AML-193 (cell line): ENCODE results near the gene DLX6.

Experiments used
- DNase-seq, 2 experiments: peaks; one replicate each; lab custom pipeline; 2025; lab: John Stamatoyannopoulos, UW

DLX6 gene

DNA sequence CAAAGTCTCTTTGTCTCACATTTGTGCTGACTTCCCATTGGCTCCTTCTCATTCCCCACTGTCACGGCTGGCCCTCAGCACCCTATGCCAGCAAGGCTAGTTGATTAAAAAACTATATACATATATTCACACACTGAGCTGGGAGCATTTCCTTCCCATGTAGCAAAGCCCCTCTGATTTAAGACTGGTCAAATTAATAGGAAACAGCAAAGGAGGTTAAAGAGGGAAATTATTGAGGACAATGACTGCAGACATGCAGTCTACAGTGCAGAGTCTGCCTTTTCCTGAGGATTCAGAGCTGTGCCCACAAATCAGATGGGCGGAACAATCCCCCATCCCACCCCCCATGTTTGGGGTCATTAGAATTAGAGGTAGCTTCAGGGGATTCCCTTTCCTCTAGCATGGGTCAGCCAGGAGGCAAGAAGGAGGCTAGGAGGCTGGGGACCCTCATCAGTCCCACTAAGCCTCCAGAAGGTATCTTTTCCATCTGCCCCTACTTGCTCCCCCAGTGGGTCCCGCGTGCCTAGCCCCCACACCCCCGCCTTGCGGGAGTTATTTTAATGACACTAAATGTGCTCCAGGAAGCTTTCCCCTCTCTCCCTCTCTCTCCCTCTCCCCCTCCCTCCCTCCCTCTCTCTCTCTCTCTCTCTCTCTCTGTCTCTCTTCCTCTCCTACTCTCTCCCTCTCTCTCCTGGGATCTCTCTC is 9.8 kb upstream of the DLX6 start:
- DNase-seq: no peak

DNA sequence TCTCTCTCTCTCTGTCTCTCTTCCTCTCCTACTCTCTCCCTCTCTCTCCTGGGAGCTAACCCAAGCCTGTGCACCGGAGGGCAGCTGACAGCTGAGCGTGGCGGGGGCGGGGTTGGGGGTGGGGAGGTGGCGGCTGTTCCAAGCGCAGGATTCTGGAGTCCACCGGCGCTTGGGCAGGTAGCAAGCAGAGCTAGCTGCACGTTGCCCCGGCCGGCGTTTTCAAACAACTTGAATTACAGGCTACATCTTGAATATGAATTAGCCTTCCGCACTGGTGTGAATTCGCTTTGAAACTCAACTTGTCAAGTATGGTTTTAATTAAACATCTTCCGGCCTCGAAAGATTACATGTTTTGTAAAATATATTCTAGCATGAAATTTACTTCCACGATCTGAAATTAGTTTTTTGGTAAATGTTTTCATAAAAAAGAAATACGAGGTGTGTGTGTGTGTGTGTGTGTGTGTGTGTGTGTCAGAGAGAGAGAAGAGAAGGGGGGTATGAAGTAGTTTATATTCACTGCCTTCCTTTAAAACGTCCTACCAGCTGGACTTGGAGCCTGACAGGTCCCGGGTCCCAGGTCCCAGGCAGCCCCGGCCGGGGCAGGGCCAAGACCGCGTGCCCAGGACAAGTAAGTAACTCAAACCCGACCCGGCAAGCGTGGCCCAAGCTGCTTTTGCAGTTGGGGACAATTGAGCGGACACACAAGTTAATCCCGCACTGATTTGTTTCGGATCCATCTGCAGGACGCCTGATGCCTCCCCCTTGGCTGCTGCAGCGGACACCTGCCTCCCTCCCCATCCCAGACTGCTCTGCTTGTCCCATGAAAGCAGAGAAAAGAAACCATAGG is 9.0 kb upstream of the DLX6 start:
- no peak for DNase-seq

DNA sequence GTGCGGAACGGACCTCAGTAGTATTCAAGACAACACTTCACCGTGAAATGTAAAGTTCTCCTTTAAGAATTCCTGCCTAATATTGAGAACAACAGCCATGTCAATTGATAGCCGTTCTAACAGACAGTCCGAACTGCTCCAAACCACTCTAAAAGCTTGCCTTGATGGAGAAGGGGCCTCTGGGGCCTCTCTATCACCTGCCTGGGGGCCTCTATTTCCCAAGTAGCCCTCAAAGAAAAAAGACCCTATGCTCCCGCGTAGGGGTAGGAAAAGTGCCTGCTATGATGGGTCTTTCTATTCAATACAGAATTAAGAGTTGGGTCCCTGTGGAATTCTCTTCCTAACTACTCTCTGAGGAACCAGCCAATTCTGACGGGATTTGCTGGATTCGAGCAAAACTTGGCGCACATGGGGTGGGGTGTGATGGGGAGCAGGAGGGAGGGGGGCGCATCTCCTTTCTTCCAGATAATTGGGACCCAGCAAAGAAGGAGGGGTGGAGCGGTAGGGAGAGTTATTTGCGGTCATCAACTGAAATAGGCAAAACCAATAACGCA is 8.3 kb upstream of the DLX6 start:
- DNase-seq: no peak

DNA sequence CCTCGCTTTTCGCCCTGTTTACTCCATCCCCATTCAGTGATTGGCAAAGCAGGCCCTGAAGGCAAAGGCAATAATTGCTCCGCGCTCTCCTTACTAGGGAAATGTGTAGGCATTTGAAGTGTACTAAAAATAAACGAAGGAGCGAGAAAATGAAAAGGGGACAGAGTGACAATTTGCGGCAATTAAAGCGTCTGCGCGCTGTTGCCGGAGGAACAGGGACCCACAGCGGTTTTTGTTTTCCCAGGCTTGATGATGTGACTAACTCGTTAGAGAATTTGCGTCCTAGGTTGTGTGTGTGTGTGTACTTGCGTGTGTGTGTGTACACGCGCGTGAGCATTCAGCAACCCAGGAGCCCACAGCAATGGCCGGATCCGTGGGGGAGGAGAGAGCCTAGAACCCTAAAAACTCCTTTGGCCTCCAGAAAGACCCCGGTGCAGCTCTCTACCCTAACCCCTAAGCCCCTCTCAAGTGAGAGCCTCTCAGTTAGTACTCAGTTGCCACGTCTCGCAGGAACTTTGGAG is 7.8 kb upstream of the DLX6 start:
- no peak for DNase-seq

DNA sequence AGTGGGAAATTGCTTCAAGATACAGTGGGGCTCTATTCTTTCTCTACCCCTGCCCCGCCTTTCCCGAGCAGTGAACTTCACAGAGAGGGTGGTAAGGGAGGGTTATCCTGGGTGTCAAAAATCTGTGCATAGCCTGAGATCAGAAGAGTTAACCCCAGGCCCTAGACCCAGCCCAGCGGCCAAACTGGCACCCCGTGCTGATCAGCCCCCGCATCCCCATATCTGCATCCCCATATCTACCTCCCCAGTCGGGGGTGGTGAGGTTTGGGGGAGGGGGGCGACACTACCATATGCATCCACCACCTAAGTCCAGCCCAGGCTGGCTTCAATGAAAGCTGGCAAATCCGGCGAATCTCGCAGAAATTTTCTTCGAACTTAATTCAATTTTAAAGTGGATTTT is 7.0 kb upstream of the DLX6 start:
- no peak for DNase-seq

DNA sequence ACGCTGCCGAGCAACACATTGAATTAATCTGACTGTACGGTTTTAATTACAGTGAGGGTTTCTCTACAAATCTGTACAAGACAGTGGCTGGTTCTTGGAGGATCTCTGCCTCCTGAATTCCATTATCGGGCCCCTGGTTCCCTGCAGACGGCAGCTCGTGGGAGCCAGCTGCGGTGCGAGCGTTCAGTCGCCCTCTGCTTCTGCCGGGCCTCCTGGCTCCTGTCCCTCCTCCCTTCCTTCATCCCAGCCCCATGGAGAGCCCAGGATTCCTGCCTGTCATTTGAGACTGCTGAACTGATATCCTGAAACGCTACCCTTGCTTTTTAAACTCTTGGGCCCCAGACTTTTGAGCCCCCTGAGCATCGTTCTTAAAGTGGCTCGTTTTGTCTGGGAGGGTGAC is 6.6 kb upstream of the DLX6 start:
- no peak for DNase-seq

DNA sequence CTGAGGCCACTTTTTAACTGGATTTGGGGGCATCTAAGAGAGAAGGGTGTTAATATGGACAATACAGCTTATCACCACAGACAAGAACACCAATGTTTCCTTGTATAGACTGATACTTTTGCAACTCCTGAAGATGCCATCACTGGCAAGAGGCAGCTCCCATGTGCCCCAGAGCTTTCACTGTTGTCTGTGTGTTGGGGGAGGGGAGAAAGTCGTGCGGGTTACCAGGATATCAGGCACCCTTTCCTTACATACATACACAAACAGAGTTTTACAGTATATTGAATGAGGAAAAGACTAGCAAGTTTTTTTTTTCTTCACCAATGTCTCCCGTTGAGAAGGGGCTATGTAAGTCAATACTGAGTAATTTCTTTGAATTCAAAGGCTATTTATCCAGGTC is 4.1 kb upstream of the DLX6 start:
- DNase-seq: no peak

DNA sequence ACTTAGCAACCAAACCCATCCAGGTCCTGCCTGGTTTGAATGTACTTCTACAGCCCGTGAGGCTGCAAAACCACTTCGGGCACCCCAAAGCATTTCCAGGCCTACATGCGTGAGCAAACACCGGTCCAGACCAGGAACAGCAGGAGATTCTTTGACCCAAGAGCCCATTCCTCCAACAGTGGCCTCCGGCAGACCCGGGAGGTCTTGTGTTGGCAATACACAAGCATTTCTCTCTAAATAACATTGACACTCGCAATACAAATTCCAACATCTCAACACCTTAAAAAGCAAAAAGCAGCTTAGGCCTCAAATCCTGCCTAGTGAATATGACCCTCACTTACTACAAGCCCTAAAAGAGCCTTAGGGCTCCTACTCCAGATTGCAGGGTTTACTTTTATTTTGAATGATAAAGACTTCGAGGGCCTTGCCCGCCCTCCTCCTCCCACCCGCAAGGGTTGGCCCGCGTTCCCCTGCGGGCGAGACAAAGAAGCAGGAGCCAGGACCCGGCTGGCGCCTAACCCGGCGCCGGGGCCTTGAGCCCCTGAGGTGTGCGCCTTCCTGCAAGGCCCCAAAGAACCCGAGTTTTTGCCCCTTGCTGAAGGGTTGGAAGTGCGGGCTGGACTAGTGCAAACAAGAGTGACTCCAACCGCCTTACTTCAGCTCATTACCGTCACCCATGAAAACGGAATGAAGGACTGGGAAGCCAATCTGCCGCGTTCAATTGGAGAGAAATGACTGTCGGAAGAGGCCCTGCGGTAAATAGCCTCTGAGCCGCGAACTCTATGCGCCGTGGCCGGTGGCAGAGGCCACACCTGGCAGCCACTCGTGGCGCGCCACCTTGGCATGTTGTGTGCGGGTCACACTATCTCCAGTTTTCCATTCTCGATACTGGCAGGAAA is 3.4 kb upstream of the DLX6 start:
- no peak for DNase-seq

DNA sequence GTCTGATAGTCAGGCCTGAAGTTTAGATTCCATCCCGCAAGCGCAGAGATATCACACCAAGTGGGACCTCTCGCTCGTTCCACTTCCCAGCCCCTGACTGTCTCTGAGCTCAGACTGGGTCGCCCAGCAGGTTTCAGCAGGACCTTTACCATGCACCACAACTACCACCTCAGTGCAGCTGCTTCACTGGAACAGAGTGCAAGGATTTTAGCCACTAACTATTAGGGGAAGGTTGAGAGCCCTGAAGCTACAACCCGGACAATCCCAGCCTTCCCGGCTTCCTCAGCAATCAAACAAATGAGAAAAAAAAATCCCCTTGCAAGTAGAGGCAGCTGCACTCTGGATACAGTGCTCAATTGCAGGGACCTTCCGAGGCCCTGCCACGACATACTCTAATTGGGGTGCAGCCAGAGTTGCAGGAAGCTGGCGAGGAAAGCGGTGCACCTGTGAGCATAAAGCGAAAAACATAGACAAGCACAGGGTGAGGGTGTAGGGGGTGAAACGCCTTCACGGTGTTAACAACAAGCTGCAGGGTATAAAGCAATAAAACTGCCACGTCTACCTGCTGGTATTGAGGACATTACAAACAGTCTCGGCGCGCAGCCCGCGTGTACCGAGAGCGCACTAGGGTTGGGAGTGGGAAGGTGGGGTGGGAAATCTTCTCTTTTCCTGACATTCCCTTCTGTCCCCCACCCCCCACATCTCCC is 2.6 kb upstream of the DLX6 start:
- no peak for DNase-seq

DNA sequence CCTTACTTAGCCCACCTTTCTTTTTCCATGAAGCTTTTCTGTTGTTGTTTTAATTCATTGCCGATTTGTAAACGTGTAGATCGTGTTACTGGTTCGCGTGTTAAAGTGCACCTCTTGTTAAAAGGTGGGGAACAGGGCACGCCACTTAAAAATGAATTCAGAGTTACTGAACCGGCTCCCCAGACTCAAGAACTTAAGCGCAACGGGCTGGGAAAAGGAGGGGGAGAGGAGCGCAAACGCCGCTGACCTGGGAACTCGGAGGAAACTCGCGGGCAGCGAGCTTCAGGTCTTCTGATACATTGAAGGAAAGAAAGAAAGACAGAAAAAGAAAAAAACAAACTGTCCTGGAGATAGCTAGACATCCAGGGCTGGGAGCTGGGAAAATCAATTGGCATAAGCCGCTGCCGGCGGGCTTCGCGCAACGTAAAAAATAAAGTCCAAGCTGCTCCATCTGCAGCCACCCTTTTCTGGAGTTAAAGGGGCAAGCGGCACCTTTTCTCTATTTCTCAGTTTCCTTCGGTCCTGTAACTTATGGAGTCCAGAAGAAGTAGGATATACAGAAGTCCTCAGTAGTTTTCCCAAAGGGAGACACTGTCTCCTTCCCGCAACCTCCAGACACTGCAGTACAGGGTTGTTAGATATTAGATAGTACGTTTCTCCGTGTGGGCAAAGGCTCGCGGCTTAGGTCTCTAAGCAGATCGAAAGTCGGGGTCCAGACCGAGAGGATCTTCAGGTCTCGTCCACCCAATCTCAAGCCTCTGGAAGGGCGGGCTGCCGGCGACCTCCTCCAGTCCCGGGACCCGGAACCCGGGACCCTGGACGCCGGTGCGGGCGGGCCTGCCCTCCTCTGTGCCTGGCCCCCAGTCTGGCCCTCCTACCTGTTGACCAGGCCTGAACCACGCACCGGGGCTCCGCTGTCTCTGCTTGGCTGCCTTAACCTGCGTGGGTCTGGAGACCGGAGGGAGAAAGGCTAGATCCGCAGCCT is 1.8 kb upstream of the DLX6 start:
- no peak for DNase-seq

DNA sequence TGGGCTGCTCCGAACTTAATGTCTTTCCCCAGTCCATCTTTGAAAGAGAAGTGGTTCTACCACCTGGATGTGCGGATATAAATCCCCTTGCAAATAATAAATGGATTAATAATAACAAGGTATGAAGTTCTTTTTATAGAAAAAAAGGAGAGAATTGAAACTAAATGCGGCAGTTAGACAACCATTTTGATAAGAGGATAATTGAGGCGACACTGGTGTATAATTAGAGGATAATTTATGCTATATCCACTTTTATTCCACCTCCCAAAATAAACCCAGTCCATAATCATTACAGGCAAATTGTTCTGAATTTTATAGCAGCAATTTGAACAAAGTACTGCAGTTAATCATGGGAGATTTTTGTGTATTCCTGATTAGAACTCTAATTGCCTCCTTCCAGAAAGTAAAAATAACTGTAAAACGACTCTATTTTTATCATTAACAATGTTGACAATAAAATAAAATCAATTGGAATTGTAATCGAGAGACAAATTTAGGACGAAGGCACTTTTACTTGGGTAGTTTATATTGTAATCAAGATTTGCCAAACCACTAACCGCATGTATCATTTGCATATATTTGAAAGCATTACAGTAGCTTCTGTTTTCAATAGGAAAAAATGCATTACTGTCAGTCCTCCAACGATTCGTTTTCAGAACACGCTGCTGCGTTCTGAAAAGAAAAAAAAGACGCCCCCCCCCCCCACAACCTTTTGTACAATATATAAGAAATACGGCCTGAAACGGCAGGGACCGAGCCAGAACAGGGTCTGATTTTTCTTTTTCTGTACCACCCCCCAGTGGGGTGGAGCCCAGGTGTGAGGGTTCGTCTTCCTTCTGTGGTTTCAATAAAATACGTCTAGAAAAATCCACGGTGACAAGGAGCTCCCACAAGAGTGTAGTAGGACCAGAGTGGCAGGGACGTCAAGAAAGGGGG is 838 bp upstream of the DLX6 start:
- no peak for DNase-seq

DNA sequence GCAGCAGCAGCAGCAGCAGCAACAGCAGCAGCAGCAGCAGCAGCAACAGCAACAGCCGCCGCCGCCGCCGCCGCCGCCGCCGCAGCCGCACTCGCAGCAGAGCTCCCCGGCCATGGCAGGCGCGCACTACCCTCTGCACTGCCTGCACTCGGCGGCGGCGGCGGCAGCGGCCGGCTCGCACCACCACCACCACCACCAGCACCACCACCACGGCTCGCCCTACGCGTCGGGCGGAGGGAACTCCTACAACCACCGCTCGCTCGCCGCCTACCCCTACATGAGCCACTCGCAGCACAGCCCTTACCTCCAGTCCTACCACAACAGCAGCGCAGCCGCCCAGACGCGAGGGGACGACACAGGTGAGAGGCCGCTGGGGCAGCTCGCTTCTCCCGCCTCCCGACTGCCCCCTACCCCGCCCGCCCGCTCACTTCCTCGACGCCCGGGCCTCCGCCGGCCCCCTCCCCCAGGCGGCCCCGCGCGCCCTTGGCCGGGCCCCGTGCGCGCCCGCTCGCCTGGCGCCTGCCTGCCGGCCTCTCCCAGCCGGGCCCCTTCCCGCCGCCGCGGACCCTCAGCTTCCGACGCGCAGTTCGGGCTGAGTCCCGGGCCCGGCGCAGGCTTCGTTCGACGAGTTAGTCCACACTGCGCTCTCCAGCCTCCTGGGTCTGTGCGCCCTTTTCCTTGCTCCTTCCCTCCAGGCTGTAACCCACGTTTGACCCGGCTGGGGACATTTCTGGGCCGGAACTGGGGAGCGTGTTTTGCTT is 882 bp downstream of the DLX6 start:
- DNase-seq: no peak

DNA sequence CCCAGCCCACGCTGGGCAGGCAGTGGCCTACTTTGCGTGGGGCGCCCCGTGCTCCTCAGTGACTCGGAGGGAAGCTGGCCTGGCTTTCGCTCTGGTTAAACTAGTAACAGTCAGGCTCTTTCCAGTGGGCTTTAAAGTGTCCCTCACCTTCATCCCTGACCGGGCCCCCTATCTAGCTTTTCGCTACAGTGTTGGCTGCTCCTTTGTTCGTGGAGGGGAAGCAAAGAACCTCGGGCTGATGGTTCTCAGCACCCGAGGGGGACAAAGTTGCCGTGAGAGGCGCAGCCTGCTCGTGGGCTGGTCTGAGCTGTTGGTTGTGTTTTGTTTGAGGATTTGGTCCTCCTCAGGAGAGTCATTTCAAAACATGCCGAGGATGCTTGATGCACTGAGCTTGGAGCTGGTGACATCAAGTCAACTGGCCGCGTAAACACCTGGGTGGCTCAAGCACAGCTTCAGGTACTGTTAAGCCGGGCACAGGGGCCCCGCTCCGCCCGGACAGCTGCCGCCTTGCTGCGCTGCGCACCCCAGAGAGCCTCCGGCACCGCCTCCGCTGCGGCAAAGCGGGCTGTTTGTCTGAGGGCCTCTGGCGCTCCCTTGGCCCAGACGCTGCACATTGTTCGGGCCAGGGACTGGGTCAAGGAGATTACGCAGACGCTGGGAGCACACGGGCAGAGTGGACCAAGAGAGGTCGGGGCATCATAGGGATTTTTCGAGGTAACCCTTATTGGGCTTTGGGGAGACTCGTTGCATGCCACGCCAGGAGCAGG is 1.6 kb downstream of the DLX6 start:
- DNase-seq: no peak

DNA sequence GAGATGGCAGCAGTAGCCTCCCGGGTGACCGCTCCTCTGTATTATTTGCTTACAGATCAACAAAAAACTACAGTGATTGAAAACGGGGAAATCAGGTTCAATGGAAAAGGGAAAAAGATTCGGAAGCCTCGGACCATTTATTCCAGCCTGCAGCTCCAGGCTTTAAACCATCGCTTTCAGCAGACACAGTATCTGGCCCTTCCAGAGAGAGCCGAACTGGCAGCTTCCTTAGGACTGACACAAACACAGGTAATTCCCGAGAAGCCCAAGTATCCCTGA is 2.2 kb downstream of the DLX6 start:
- DNase-seq: no peak

DNA sequence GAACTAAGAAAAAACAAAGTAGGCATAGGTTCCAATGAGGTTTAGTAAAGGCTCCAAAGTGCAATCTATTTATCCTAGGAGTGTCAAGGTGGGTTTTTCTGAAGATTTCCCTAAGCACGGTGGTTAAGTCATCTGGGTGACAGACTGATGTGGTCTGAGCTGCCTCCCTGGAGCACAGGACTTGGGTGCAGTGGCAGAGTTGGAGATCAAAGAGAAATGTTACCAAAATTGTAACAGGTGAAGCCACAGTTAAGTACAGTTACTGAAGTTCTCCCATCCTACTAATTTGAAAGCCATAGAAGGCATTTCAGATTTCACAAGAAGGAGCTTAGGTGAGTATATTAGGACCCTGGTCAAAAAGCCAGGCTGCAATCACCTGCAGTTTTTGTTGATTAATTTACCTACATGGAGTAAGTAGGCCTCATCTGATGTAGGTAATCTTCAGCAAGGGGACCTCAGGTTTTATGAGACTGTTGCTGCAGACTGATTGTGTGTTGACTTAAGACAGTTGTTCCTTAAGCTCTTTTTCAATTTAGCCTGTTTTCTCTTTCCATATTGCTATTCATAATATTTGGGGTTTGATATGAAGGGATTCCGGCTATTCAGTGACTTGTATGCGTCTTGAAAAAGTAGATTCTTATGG is 3.0 kb downstream of the DLX6 start:
- no peak for DNase-seq

DNA sequence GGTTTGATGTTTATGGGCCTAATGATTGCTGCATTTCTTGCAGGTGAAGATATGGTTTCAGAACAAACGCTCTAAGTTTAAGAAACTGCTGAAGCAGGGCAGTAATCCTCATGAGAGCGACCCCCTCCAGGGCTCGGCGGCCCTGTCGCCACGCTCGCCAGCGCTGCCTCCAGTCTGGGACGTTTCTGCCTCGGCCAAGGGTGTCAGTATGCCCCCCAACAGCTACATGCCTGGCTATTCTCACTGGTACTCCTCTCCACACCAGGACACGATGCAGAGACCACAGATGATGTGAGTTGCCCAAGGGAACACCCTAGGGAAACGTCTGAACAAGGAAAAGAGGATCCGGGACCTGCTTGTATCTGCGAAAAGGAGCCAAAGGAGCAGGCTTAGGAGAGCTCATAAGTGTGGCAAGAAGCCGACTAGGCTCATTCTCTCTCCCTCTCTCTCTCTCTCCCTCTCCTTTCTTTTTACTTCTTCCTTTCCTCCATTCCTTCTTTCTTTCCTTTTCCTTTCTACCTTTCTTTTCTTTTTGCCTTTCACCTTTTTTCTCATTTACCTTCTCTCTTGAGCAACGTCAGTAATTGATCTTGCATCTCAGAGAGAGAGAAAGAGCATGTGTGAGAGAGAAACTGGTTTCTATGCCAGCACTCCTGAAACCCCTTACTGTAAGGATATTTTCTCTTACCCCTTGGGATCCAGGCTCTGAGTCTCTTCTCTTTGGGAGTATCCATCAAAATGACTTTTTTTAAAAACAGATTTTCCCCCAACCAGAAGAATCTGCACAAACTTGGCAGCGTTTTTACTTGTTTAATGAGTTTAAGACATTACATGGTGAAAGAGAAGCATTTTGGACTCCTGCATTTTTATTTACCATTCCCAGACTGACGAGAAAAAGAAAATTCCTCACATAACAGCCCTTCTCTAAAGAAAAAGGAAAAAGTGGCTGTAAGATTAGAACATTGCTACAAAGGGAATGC is 4.7 kb downstream of the DLX6 start:
- no peak for DNase-seq
